ENCODE measurements around the gene SH3TC2.
A peak's percentile ranks its signal among the peaks of the same experiment; 100 is the strongest.

SH3TC2 gene

GRCh38 chr5:149056616-149057165 lies 6.2 kb downstream of the SH3TC2 start:
- peak; percentile 41 for FAIRE-seq

- FAIRE-seq = no peak
These were observed 8.4 kb downstream of the SH3TC2 start for GRCh38 chr5:149054416-149054815.

- no peak for FAIRE-seq
These were observed 9.7 kb downstream of the SH3TC2 start for GRCh38 chr5:149053072-149053695.

GRCh38 chr5:149049371-149049781 lies 13.5 kb downstream of the SH3TC2 start:
- no peak for FAIRE-seq

GRCh38 chr5:149048811-149049210 lies 14.1 kb downstream of the SH3TC2 start:
- no peak for FAIRE-seq

- FAIRE-seq = no peak
These were observed 15.4 kb downstream of the SH3TC2 start for GRCh38 chr5:149047462-149047861.

- FAIRE-seq = no peak
These were observed 16.5 kb downstream of the SH3TC2 start for GRCh38 chr5:149046196-149046829.

- FAIRE-seq = no peak
These were observed 17.8 kb downstream of the SH3TC2 start for GRCh38 chr5:149045089-149045460.

- FAIRE-seq = no peak
These were observed 18.3 kb downstream of the SH3TC2 start for GRCh38 chr5:149044453-149045088.

GRCh38 chr5:149043641-149044040 lies 19.2 kb downstream of the SH3TC2 start:
- FAIRE-seq = no peak

- no peak for FAIRE-seq
These were observed 20.0 kb downstream of the SH3TC2 start for GRCh38 chr5:149042865-149043264.

- FAIRE-seq = no peak
These were observed 21.6 kb downstream of the SH3TC2 start for GRCh38 chr5:149041242-149041641.

- FAIRE-seq = no peak
These were observed 22.4 kb downstream of the SH3TC2 start for GRCh38 chr5:149040421-149040820.

GRCh38 chr5:149039506-149039905 lies 23.4 kb downstream of the SH3TC2 start:
- FAIRE-seq = no peak

- no peak for FAIRE-seq
These were observed 24.4 kb downstream of the SH3TC2 start for GRCh38 chr5:149038336-149039080.

- no peak for FAIRE-seq
These were observed 25.0 kb downstream of the SH3TC2 start for GRCh38 chr5:149037817-149038216.

GRCh38 chr5:149036970-149037369 lies 25.9 kb downstream of the SH3TC2 start:
- no peak for FAIRE-seq

- no peak for FAIRE-seq
These were observed 26.7 kb downstream of the SH3TC2 start for GRCh38 chr5:149036168-149036567.

- FAIRE-seq = no peak
These were observed 27.5 kb downstream of the SH3TC2 start for GRCh38 chr5:149035372-149035790.

GRCh38 chr5:149030838-149031397 lies 31.9 kb downstream of the SH3TC2 start:
- FAIRE-seq = no peak

- no peak for FAIRE-seq
These were observed 32.5 kb downstream of the SH3TC2 start for GRCh38 chr5:149030392-149030791.

GRCh38 chr5:149028984-149029383 lies 33.9 kb downstream of the SH3TC2 start:
- no peak for FAIRE-seq

GRCh38 chr5:149028161-149028560 lies 34.7 kb downstream of the SH3TC2 start:
- FAIRE-seq = no peak
